ENCODE measurements around the gene TUBB4B.

The TUBB4B gene

GRCh38 chr9:137200311-137201204 is 40.5 kb upstream of the TUBB4B start, which contains the start of gene TPRN (continued):
- TF ChIP-seq ZNF785 (tag by site-specific recombination; IDR thresholded peaks at IDR 0.05) (no peak), ZNF404 (tag by site-specific recombination; IDR thresholded peaks at IDR 0.05) (no peak), ZFHX2 (tag by site-specific recombination; conservative IDR thresholded peaks at IDR 0.05) (no peak), SETDB1 (IDR thresholded peaks at IDR 0.05; ENCODE audit: insufficient read length, low read length) (no peak), BCL6B (tag by site-specific recombination; IDR thresholded peaks at IDR 0.05) (no peak), ZNF777 (tag by site-specific recombination; IDR thresholded peaks at IDR 0.05; ENCODE audit: borderline replicate concordance) (no peak), ZSCAN16 (tag by site-specific recombination; IDR thresholded peaks at IDR 0.05) (no peak), ZNF248 (tag by site-specific recombination; IDR thresholded peaks at IDR 0.05) (no peak), ZBTB1 (tag by site-specific recombination; IDR thresholded peaks at IDR 0.05) (no peak), ZNF76 (tag by site-specific recombination; IDR thresholded peaks at IDR 0.05; ENCODE audit: borderline replicate concordance, low read depth) (peak; percentile 80), ZNF624 (tag by site-specific recombination; IDR thresholded peaks at IDR 0.05) (no peak), HOXA7 (CRISPR knock-in tag; IDR thresholded peaks at IDR 0.05; ENCODE audit: borderline replicate concordance) (no peak), ZFP69B (tag by site-specific recombination; IDR thresholded peaks at IDR 0.05) (no peak), ZNF23 (tag by site-specific recombination; IDR thresholded peaks at IDR 0.05; ENCODE audit: borderline replicate concordance) (no peak), ZNF768 (tag by site-specific recombination; IDR thresholded peaks at IDR 0.05) (no peak), ZNF146 (tag by site-specific recombination; IDR thresholded peaks at IDR 0.05) (no peak), MEIS1 (CRISPR knock-in tag; IDR thresholded peaks at IDR 0.05; ENCODE audit: borderline replicate concordance) (no peak), GLIS2 (tag by site-specific recombination; IDR thresholded peaks at IDR 0.05) (peak; percentile 100), ZNF571 (tag by site-specific recombination; IDR thresholded peaks at IDR 0.05) (no peak), KLF1 (tag by site-specific recombination; IDR thresholded peaks at IDR 0.05) (peak; percentile 47; the same call in 1 of the 2 replicates), BCL11B (tag by site-specific recombination; IDR thresholded peaks at IDR 0.05; ENCODE audit: low read depth) (peak; percentile 91), ZNF354C (tag by site-specific recombination; IDR thresholded peaks at IDR 0.05; ENCODE audit: borderline replicate concordance, low read depth) (no peak), OVOL3 (tag by site-specific recombination; IDR thresholded peaks at IDR 0.05) (no peak), GFI1B (tag by site-specific recombination; IDR thresholded peaks at IDR 0.05) (no peak), PATZ1 (tag by site-specific recombination; IDR thresholded peaks at IDR 0.05) (peak; percentile 97), ZNF292 (tag by site-specific recombination; IDR thresholded peaks at IDR 0.05; ENCODE audit: borderline replicate concordance, low read depth) (no peak), AEBP2 (tag by site-specific recombination; IDR thresholded peaks at IDR 0.05; ENCODE audit: borderline replicate concordance) (no peak), SP2 (tag by site-specific recombination; IDR thresholded peaks at IDR 0.05) (peak; percentile 100), KLF7 (tag by site-specific recombination; IDR thresholded peaks at IDR 0.05; ENCODE audit: borderline replicate concordance) (no peak), PBX3 (CRISPR knock-in tag; IDR thresholded peaks at IDR 0.05) (peak; percentile 91), ZNF169 (tag by site-specific recombination; IDR thresholded peaks at IDR 0.05) (no peak), OSR2 (tag by site-specific recombination; IDR thresholded peaks at IDR 0.05) (no peak), ZSCAN30 (tag by site-specific recombination; IDR thresholded peaks at IDR 0.05) (no peak)
- TF ChIP-seq, protein P1, sequence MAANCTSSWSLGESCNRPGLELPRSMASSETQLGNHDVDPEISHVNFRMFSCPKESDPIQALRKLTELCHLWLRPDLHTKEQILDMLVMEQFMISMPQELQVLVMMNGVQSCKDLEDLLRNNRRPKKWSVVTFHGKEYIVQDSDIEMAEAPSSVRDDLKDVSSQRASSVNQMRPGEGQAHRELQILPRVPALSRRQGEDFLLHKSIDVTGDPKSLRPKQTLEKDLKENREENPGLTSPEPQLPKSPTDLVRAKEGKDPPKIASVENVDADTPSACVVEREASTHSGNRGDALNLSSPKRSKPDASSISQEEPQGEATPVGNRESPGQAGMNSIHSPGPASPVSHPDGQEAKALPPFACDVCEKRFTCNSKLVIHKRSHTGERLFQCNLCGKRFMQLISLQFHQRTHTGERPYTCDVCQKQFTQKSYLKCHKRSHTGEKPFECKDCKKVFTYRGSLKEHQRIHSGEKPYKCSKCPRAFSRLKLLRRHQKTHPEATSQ (tag by site-specific recombination; IDR thresholded peaks at IDR 0.05), result 0 out of 2 replicates have a peak, but pooled peaks have one; percentile 60

All from HEK293 (cell line).